Keratinocyte (primary cell): ENCODE results near the gene UBE2D2.

Experiments
- EZH2 ChIP-seq: IDR thresholded peaks from one replicate; pipeline ENCODE4 v1.6.1; 2012; ENCODE audit warnings: inconsistent platforms, mild to moderate bottlenecking, low read length, moderate library complexity
- TF ChIP-seq, protein P1 (sequence below), 3 experiments: IDR thresholded peaks in 1 of 3; conservative IDR thresholded peaks in 1 of 3; optimal IDR thresholded peaks in 1 of 3; 2 replicates in 2 of 3; 3 replicates in 1 of 3; pipeline versions ENCODE3 to v1.5.1; 2011; ENCODE audit warnings: low read length in 3 of 3, mild to moderate bottlenecking in 3 of 3, moderate library complexity in 2 of 3, control low read depth in 1 of 3, inconsistent platforms in 1 of 3; ENCODE audit not compliant: insufficient read depth in 2 of 3; ENCODE audit errors: extremely low read depth in 1 of 3

DNA sequence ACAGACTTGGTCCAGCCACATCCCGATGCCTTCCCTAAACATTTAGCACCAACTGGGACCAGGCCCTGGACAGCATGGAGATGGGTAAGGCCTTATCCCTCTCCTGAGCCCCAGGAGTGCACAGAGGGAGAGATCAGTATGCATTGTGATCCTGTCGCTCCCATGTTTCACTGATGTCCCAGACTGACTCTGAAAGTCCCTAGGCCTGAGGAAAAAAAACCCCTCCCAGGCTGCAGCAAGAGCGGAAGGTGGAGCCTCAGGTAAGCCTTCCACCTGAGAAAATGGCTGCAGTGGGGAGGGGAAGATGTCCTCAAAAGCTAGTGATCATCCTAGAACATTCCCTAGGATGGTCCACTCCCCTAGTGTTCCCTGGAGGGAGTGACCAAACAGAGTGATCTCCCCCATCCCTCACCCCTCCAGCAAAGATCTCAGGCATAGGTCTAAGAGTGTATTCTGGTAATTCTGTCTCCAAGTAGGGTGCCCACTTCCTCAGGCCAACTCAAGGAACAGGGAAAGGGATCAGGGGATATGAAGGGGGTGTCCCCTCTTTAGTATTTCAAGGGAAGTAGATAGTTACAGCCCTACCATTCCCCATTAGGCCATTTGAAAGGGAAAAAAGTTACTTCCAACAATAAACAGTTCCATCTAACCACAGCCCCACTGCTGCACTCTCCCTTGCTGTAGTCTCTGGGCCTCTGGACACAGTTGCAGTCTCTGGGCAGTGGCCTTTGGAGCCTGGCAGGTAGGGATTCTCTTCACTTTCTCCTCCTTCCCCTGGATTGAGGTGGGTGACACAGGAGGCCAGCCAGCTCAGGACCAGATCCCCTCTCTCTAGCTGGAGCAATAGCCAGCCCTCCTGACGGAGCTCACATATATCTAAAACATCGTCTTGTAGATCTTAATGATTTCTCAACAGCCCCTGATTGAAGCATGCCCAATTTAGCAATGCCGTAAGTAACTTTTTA is 80.3 kb downstream of the UBE2D2 start:
- TF ChIP-seq, protein P1, sequence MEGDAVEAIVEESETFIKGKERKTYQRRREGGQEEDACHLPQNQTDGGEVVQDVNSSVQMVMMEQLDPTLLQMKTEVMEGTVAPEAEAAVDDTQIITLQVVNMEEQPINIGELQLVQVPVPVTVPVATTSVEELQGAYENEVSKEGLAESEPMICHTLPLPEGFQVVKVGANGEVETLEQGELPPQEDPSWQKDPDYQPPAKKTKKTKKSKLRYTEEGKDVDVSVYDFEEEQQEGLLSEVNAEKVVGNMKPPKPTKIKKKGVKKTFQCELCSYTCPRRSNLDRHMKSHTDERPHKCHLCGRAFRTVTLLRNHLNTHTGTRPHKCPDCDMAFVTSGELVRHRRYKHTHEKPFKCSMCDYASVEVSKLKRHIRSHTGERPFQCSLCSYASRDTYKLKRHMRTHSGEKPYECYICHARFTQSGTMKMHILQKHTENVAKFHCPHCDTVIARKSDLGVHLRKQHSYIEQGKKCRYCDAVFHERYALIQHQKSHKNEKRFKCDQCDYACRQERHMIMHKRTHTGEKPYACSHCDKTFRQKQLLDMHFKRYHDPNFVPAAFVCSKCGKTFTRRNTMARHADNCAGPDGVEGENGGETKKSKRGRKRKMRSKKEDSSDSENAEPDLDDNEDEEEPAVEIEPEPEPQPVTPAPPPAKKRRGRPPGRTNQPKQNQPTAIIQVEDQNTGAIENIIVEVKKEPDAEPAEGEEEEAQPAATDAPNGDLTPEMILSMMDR (optimal IDR thresholded peaks at IDR 0.05 in 1 of 3, IDR thresholded peaks at IDR 0.05 in 1 of 3, conservative IDR thresholded peaks at IDR 0.05 in 1 of 3; ENCODE audit: extremely low read depth in 1 of 3, insufficient read depth in 2 of 3, low read length in 3 of 3) = no peak
- TF ChIP-seq EZH2 = no peak
